Ishikawa (cell line): Measurements from ENCODE around the gene APBA2.

Source experiments
- EP300 ChIP-seq: IDR thresholded peaks from 2 replicates; pipeline ENCODE4 v1.6.1; 2012; ENCODE audit warnings: borderline replicate concordance
- NFIC ChIP-seq: IDR thresholded peaks from 2 replicates; pipeline ENCODE4 v1.6.1; 2012
- RAD21 ChIP-seq: IDR thresholded peaks from 2 replicates; pipeline ENCODE4 v1.6.1; 2012; ENCODE audit warnings: low read depth
- TAF1 ChIP-seq: IDR thresholded peaks from 2 replicates; pipeline ENCODE4 v1.6.1; 2012; ENCODE audit warnings: low read depth, mild to moderate bottlenecking
- TF ChIP-seq, protein P1 (sequence below): IDR thresholded peaks from 2 replicates; pipeline ENCODE4 v1.6.1; 2012
- TF ChIP-seq, protein P2 (sequence below): IDR thresholded peaks from 2 replicates; pipeline ENCODE4 v1.6.1; 2012; ENCODE audit warnings: low read depth, mild to moderate bottlenecking

DNA sequence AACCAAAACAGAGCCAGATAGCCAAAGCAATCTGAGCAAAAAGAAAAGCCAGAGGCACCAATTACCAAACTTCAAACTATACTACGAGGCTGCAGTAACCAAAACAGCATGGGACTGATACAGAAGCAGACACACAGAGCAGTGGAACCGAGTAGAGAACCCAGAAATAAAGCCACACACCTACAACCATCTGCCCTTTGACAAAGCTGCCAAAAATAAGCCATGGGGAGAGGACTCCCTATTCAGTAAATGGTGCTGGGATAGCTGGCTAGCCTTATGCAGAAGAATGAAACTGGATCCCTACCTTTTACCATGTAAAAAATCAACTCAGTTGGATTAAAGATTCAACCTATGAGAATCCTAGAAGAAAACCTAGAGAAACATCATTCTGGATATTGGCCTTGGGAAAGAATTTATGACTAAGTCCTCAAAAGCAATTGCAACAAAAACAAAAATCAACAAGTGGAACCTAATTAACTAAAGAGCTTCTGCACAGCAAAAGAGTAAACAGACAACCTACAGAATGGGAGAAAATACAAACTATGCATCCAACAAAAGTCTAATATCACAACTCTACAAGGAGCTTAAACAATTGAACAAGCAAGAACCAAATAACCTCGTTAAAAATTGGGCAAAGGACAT is 95.1 kb downstream of the APBA2 start:
- TF ChIP-seq NFIC: no peak
- TF ChIP-seq TAF1: no peak
- TF ChIP-seq RAD21: no peak
- TF ChIP-seq, protein P1, sequence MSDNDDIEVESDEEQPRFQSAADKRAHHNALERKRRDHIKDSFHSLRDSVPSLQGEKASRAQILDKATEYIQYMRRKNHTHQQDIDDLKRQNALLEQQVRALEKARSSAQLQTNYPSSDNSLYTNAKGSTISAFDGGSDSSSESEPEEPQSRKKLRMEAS: no peak
- TF ChIP-seq, protein P2, sequence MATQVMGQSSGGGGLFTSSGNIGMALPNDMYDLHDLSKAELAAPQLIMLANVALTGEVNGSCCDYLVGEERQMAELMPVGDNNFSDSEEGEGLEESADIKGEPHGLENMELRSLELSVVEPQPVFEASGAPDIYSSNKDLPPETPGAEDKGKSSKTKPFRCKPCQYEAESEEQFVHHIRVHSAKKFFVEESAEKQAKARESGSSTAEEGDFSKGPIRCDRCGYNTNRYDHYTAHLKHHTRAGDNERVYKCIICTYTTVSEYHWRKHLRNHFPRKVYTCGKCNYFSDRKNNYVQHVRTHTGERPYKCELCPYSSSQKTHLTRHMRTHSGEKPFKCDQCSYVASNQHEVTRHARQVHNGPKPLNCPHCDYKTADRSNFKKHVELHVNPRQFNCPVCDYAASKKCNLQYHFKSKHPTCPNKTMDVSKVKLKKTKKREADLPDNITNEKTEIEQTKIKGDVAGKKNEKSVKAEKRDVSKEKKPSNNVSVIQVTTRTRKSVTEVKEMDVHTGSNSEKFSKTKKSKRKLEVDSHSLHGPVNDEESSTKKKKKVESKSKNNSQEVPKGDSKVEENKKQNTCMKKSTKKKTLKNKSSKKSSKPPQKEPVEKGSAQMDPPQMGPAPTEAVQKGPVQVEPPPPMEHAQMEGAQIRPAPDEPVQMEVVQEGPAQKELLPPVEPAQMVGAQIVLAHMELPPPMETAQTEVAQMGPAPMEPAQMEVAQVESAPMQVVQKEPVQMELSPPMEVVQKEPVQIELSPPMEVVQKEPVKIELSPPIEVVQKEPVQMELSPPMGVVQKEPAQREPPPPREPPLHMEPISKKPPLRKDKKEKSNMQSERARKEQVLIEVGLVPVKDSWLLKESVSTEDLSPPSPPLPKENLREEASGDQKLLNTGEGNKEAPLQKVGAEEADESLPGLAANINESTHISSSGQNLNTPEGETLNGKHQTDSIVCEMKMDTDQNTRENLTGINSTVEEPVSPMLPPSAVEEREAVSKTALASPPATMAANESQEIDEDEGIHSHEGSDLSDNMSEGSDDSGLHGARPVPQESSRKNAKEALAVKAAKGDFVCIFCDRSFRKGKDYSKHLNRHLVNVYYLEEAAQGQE: no peak
- no peak for TF ChIP-seq EP300
